HepG2 (cell line): Measurements from ENCODE around the gene MARCHF2. TPM values are rescaled to one million over a fixed set of nuclear protein-coding genes. Genes with fewer than 3 reads are reported as not detected.

Experiments
- ETV6 ChIP-seq: sonication (generic); formaldehyde crosslinking; conservative IDR thresholded peaks from 2 replicates; pipeline ENCODE4 v1.4.0; 2020; ENCODE audit warnings: missing genetic modification reagents
- FOXK2 ChIP-seq: fragments of 450-650 bp; IDR thresholded peaks from 2 replicates; pipeline ENCODE4 v1.6.1; 2016
- HNF4A ChIP-seq: sonication (generic); formaldehyde crosslinking; IDR thresholded peaks from 2 replicates; pipeline ENCODE4 v1.4.0; 2020; ENCODE audit warnings: missing genetic modification reagents
- MLLT10 ChIP-seq: sonication (generic); formaldehyde crosslinking; IDR thresholded peaks from 2 replicates; pipeline ENCODE4 v1.4.0; 2020; ENCODE audit warnings: missing genetic modification reagents
- ZBTB20 ChIP-seq: sonication (generic); formaldehyde crosslinking; IDR thresholded peaks from 2 replicates; pipeline ENCODE4 v1.8.1; 2023; ENCODE audit warnings: missing genetic modification reagents, low read depth, mild to moderate bottlenecking, borderline replicate concordance
- ZNF3 ChIP-seq: IDR thresholded peaks from 2 replicates; pipeline ENCODE4 v1.7.0; 2017; ENCODE audit warnings: inconsistent platforms
- polyA plus RNA-seq, 8 experiments: library from polyadenylated mRNA; depleted of rRNA in 3 of 8; stranded (reverse) in 7 of 8; unstranded in 1 of 8; fragments of >200 nt; fragmentation: Illumina TruSeq in 4 of 8; extraction: Trizol in 4 of 8; gene quantifications; 2 replicates each; pipeline versions ENCODE4 v1.2.1 to v1.2.3, GENCODE V29; 2011 to 2016; ENCODE audit warnings: low read depth in 4 of 8, missing spikeins in 1 of 8, mixed read lengths in 1 of 8; ENCODE audit not compliant: insufficient read depth in 1 of 8
- total RNA-seq, 5 experiments: library from RNA; depleted of rRNA; stranded (reverse); fragments of >200 nt; fragmentation: Illumina TruSeq; extraction: Trizol; gene quantifications; 2 replicates each; pipeline ENCODE4 v1.2.3, GENCODE V29; 2016; ENCODE audit warnings: low read depth in 1 of 5
- TF ChIP-seq, protein P1 (sequence below): sonication (generic); formaldehyde crosslinking; IDR thresholded peaks from 2 replicates; pipeline ENCODE4 v1.4.0; 2020; ENCODE audit warnings: mild to moderate bottlenecking, missing genetic modification reagents
- TF ChIP-seq, protein P2 (sequence below): sonication (generic); formaldehyde crosslinking; IDR thresholded peaks from 2 replicates; pipeline ENCODE4 v1.8.1; 2022; ENCODE audit warnings: low read depth, mild to moderate bottlenecking, missing genetic modification reagents
- TF ChIP-seq, protein P3 (sequence below): sonication (generic); formaldehyde crosslinking; IDR thresholded peaks from 2 replicates; pipeline ENCODE4 v1.4.0; 2020; ENCODE audit warnings: missing genetic modification reagents
- TF ChIP-seq, protein P4 (sequence below): sonication (generic); formaldehyde crosslinking; IDR thresholded peaks from 2 replicates; pipeline ENCODE4 v1.5.0; 2020; ENCODE audit warnings: mild to moderate bottlenecking, missing genetic modification reagents
- TF ChIP-seq, protein P5 (sequence below): sonication (generic); formaldehyde crosslinking; IDR thresholded peaks from 2 replicates; pipeline ENCODE4 v1.9.0; 2022; ENCODE audit warnings: low read depth, missing genetic modification reagents

Gene MARCHF2
- total and polyA plus RNA-seq, 2 of the 13 experiments (the other 11 are each of a cell fraction or from before 2014, with no cell fraction given), result 12.7 to 13.0 TPM

DNA sequence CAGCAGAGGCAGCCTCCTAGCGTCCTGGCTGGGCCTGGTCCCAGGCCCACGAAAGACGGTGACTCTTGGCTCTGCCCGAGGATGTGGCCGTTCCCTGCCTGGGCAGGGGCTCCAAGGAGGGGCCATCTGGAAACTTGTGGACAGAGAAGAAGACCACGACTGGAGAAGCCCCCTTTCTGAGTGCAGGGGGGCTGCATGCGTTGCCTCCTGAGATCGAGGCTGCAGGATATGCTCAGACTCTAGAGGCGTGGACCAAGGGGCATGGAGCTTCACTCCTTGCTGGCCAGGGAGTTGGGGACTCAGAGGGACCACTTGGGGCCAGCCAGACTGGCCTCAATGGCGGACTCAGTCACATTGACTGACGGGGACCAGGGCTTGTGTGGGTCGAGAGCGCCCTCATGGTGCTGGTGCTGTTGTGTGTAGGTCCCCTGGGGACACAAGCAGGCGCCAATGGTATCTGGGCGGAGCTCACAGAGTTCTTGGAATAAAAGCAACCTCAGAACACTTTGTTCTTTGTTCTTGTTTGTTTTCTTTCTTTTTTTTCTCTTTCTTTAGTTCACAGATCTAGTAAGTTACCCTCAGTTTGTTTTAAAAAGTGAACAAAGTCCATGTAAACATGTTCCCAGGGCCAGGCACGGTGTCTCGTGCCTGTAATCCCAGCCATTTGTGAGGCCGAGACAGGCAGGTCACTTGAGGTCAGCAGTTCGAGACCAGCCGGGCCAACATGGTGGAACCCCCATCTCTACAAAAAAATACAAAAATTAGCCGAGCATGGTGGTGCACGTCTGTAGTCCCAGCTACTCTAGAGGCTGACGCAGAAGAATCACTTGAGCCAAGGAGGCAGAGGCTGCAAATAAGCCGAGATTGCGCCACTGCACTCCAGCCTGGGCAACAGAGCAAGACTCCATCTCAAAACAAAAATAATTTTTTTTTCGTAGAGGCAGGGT, 39.0 kb upstream of the MARCHF2 start (continued):
- TF ChIP-seq, protein P1, sequence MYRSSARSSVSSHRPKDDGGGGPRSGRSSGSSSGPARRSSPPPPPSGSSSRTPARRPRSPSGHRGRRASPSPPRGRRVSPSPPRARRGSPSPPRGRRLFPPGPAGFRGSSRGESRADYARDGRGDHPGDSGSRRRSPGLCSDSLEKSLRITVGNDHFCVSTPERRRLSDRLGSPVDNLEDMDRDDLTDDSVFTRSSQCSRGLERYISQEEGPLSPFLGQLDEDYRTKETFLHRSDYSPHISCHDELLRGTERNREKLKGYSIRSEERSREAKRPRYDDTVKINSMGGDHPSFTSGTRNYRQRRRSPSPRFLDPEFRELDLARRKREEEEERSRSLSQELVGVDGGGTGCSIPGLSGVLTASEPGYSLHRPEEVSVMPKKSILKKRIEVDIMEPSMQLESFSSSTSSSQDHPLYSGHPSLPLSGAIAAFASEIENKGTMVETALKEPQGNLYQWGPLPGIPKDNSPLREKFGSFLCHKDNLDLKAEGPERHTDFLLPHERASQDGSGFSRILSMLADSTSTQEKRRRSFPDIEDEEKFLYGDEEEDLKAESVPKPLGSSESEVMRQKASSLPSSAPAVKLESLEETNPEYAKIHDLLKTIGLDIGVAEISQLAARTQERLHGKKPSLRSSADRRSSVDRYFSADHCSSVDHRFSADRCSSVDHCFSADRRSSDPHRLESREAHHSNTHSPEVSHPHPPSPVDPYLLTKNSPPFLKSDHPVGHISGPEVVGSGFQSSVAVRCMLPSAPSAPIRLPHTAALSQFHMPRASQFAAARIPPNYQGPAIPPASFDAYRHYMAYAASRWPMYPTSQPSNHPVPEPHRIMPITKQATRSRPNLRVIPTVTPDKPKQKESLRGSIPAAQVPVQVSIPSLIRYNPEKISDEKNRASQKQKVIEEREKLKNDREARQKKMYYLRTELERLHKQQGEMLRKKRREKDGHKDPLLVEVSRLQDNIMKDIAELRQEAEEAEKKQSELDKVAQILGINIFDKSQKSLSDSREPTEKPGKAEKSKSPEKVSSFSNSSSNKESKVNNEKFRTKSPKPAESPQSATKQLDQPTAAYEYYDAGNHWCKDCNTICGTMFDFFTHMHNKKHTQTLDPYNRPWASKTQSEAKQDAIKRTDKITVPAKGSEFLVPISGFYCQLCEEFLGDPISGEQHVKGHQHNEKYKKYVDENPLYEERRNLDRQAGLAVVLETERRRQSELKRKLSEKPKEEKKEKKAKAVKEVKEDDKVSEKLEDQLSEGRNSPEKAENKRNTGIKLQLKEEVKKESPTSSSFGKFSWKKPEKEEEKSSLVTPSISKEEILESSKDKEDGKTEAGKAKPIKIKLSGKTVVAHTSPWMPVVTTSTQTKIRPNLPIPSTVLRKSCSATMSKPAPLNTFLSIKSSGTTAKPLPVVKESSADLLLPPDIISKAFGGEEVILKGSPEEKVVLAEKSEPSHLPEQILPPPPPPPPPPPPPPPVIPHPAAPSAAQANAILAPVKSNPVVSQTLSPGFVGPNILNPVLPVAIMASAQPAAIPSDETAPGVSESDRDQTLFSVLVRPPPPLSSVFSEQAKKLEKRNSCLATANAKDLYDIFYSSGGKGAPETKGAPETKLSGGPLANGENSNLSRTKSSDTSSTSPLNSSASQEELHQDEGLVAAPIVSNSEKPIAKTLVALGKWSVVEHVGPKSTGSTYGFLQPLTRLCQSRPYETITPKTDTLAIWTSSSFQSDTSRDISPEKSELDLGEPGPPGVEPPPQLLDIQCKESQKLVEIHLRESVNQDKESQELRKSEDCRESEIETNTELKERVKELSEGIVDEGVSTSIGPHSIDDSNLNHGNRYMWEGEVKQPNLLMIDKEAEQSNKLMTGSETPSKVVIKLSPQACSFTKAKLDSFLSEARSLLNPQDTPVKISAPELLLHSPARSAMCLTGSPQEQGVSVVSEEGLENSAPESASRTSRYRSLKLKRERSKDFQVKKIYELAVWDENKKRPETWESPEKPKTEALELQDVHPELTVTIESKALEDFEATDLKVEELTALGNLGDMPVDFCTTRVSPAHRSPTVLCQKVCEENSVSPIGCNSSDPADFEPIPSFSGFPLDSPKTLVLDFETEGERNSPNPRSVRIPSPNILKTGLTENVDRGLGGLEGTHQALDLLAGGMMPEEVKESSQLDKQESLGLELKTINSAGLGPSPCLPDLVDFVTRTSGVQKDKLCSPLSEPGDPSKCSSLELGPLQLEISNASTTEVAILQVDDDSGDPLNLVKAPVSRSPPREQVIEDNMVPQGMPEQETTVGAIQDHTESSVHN, result no peak
- TF ChIP-seq ETV6 (CRISPR knock-in tag), result no peak
- peak; percentile 97 for TF ChIP-seq HNF4A (CRISPR knock-in tag)
- TF ChIP-seq, protein P2, sequence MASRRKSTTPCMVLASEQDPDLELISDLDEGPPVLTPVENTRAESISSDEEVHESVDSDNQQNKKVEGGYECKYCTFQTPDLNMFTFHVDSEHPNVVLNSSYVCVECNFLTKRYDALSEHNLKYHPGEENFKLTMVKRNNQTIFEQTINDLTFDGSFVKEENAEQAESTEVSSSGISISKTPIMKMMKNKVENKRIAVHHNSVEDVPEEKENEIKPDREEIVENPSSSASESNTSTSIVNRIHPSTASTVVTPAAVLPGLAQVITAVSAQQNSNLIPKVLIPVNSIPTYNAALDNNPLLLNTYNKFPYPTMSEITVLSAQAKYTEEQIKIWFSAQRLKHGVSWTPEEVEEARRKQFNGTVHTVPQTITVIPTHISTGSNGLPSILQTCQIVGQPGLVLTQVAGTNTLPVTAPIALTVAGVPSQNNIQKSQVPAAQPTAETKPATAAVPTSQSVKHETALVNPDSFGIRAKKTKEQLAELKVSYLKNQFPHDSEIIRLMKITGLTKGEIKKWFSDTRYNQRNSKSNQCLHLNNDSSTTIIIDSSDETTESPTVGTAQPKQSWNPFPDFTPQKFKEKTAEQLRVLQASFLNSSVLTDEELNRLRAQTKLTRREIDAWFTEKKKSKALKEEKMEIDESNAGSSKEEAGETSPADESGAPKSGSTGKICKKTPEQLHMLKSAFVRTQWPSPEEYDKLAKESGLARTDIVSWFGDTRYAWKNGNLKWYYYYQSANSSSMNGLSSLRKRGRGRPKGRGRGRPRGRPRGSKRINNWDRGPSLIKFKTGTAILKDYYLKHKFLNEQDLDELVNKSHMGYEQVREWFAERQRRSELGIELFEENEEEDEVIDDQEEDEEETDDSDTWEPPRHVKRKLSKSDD (CRISPR knock-in tag), result no peak
- TF ChIP-seq, protein P3, sequence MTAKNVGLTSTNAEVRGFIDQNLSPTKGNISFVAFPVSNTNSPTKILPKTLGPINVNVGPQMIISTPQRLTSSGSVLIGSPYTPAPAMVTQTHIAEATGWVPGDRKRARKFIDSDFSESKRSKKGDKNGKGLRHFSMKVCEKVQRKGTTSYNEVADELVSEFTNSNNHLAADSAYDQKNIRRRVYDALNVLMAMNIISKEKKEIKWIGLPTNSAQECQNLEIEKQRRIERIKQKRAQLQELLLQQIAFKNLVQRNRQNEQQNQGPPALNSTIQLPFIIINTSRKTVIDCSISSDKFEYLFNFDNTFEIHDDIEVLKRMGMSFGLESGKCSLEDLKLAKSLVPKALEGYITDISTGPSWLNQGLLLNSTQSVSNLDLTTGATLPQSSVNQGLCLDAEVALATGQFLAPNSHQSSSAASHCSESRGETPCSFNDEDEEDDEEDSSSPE (CRISPR knock-in tag), result peak; percentile 55; the same call in 1 of the 2 replicates
- TF ChIP-seq, protein P4, sequence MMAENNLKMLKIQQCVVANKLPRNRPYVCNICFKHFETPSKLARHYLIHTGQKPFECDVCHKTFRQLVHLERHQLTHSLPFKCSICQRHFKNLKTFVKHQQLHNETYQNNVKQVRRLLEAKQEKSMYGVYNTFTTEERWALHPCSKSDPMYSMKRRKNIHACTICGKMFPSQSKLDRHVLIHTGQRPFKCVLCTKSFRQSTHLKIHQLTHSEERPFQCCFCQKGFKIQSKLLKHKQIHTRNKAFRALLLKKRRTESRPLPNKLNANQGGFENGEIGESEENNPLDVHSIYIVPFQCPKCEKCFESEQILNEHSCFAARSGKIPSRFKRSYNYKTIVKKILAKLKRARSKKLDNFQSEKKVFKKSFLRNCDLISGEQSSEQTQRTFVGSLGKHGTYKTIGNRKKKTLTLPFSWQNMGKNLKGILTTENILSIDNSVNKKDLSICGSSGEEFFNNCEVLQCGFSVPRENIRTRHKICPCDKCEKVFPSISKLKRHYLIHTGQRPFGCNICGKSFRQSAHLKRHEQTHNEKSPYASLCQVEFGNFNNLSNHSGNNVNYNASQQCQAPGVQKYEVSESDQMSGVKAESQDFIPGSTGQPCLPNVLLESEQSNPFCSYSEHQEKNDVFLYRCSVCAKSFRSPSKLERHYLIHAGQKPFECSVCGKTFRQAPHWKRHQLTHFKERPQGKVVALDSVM (CRISPR knock-in tag), result peak; percentile 97
- TF ChIP-seq, protein P5, sequence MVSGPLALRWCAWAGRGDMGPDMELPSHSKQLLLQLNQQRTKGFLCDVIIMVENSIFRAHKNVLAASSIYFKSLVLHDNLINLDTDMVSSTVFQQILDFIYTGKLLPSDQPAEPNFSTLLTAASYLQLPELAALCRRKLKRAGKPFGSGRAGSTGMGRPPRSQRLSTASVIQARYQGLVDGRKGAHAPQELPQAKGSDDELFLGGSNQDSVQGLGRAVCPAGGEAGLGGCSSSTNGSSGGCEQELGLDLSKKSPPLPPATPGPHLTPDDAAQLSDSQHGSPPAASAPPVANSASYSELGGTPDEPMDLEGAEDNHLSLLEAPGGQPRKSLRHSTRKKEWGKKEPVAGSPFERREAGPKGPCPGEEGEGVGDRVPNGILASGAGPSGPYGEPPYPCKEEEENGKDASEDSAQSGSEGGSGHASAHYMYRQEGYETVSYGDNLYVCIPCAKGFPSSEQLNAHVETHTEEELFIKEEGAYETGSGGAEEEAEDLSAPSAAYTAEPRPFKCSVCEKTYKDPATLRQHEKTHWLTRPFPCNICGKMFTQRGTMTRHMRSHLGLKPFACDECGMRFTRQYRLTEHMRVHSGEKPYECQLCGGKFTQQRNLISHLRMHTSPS, result no peak
- no peak for TF ChIP-seq ZBTB20 (CRISPR knock-in tag)
- no peak for TF ChIP-seq MLLT10
- TF ChIP-seq FOXK2, result peak; percentile 95
- TF ChIP-seq ZNF3 (CRISPR knock-in tag), result no peak
